GM21786 (cell line): ENCODE measurements around the gene C6orf141.

Source experiments
- ATAC-seq: cut with Tn5 transposase; IDR thresholded peaks from one replicate; pipeline ENCODE4 v1.9.1; 2021; ENCODE audit not compliant: unreplicated experiment

C6orf141 gene

GRCh38 chr6:49550492-49551077, at the start of gene C6orf141:
Gene C6orf141, plus strand, starts transcription at chr6:49550668. Its CDS starts 125 bp downstream, at chr6:49550793.
- ATAC-seq, result peak; percentile 59

GRCh38 chr6:49504666-49505065, 45.8 kb upstream of the C6orf141 start:
- no peak for ATAC-seq

GRCh38 chr6:49506569-49507111, 43.8 kb upstream of the C6orf141 start:
- no peak for ATAC-seq

GRCh38 chr6:49509342-49509741, 41.1 kb upstream of the C6orf141 start:
- no peak for ATAC-seq

GRCh38 chr6:49513153-49513989, 37.1 kb upstream of the C6orf141 start:
- ATAC-seq, result no peak

- no peak for ATAC-seq
Measured at GRCh38 chr6:49514571-49515484, 35.6 kb upstream of the C6orf141 start.

GRCh38 chr6:49515485-49516146, 34.9 kb upstream of the C6orf141 start:
- no peak for ATAC-seq

GRCh38 chr6:49516147-49516505, 34.3 kb upstream of the C6orf141 start:
- no peak for ATAC-seq

GRCh38 chr6:49517919-49518318, 32.5 kb upstream of the C6orf141 start:
- ATAC-seq, result no peak

- ATAC-seq, result peak; percentile 94
Measured at GRCh38 chr6:49519660-49520059, 30.8 kb upstream of the C6orf141 start.

- no peak for ATAC-seq
Measured at GRCh38 chr6:49522710-49523593, 27.5 kb upstream of the C6orf141 start.

- ATAC-seq, result no peak
Measured at GRCh38 chr6:49523901-49524300, 26.6 kb upstream of the C6orf141 start.

- ATAC-seq, result no peak
Measured at GRCh38 chr6:49524541-49524940, 25.9 kb upstream of the C6orf141 start.

- no peak for ATAC-seq
Measured at GRCh38 chr6:49526598-49526997, 23.9 kb upstream of the C6orf141 start.

- no peak for ATAC-seq
Measured at GRCh38 chr6:49527320-49527719, 23.1 kb upstream of the C6orf141 start.

- no peak for ATAC-seq
Measured at GRCh38 chr6:49528571-49528970, 21.9 kb upstream of the C6orf141 start.

- ATAC-seq, result no peak
Measured at GRCh38 chr6:49530141-49530776, 20.2 kb upstream of the C6orf141 start.

- ATAC-seq, result peak; percentile 90
Measured at GRCh38 chr6:49531774-49532569, 18.5 kb upstream of the C6orf141 start.
